ENCODE data around the gene TLE4.

DNA sequence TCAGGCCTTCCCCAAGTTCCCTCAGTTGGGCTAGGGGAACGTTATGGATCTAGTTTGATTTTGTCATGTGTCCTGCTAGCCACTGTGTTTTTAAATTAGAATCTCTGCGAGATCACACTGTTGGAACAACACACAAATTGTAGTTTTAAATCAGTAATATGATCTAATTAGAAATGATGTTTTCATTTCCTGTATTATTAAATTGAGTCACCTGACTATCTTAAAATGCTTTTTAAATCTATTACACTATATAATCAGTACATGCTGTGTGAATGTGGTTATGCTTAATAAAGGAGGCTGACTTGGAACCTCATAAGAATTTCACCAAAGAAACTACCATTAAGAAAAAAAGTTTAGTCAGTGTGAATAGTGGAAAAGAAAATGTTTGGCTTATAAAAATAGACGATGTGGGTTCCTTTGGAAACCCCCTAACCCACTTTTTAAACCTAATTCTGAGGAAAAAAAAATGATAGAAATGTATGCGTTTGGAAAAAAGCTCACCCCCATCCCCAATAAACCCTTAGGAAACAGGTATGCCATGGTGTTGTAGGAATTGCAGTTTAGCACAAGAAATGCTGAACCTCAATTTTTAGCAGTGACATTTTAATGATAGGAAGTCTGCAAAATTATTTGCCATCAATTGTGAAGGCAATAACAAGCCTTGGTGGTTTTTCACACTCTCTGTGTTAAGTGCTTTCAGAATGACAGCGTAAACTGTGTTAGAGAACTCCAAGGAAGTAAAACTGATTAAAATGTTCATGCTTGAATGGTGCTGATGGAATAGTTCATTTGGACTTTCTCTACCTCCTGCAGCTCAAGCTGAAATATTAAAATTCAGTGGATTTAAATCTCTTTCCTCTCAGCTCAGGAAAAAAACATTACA, 59.0 kb downstream of the TLE4 start:
- TF ChIP-seq, protein P1, sequence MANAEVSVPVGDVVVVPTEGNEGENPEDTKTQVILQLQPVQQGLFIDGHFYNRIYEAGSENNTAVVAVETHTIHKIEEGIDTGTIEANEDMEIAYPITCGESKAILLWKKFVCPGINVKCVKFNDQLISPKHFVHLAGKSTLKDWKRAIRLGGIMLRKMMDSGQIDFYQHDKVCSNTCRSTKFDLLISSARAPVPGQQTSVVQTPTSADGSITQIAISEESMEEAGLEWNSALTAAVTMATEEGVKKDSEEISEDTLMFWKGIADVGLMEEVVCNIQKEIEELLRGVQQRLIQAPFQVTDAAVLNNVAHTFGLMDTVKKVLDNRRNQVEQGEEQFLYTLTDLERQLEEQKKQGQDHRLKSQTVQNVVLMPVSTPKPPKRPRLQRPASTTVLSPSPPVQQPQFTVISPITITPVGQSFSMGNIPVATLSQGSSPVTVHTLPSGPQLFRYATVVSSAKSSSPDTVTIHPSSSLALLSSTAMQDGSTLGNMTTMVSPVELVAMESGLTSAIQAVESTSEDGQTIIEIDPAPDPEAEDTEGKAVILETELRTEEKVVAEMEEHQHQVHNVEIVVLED (CRISPR knock-in tag; IDR thresholded peaks at IDR 0.05; ENCODE audit: borderline replicate concordance), result no peak
- TF ChIP-seq TCF12 (IDR thresholded peaks at IDR 0.05) (no peak), TCF12 (CRISPR knock-in tag; IDR thresholded peaks at IDR 0.05) (no peak)

All from HepG2 (cell line).